Measurements from ENCODE around the gene MYMX.

DNA sequence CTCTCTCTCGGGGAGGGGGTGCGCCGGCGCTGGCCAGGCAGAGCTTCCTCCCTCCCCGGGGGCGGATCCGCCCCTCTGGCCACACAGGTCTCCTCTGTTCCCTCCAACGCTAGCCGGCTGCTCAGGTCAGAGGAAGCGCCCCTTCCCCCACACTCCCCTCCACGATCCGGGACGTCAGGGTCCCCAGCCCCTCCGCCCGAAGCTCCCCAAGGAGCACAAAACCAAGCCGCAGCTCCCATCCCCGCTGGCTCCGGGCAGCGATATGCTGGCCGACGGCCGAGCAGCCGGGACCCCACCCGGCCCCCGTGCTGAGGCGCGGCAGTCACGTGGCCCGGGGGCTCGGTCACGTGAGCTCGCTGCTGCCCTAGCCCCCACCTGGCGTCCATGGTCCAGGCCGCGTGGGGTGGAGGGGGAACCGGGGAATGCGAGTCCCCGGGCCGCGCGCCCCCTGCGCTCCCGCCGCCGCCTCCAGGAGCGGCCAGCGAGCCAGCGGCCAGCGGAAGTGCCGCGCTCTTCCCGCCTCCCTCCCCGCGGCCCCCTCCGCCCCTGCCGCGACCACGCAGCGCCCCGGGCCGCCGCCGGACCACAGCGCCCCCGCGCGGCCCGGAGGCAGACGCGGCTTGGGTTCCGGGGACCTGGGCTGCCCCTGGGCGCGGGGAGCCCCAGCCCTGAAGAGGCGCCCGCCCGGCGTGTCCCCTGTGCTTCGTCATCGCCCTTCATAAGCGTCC is 40.5 kb downstream of the MYMX start, which contains the start of gene SLC35B2:
- TF ChIP-seq, protein P1, sequence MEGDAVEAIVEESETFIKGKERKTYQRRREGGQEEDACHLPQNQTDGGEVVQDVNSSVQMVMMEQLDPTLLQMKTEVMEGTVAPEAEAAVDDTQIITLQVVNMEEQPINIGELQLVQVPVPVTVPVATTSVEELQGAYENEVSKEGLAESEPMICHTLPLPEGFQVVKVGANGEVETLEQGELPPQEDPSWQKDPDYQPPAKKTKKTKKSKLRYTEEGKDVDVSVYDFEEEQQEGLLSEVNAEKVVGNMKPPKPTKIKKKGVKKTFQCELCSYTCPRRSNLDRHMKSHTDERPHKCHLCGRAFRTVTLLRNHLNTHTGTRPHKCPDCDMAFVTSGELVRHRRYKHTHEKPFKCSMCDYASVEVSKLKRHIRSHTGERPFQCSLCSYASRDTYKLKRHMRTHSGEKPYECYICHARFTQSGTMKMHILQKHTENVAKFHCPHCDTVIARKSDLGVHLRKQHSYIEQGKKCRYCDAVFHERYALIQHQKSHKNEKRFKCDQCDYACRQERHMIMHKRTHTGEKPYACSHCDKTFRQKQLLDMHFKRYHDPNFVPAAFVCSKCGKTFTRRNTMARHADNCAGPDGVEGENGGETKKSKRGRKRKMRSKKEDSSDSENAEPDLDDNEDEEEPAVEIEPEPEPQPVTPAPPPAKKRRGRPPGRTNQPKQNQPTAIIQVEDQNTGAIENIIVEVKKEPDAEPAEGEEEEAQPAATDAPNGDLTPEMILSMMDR (IDR thresholded peaks at IDR 0.05; ENCODE audit: borderline replicate concordance, extremely low read depth, low read length, poor library complexity, severe bottlenecking), result peak; percentile 84
- no peak for TF ChIP-seq EZH2 (IDR thresholded peaks at IDR 0.05; ENCODE audit: borderline replicate concordance, low read depth, low read length, severe bottlenecking)

Measured in DND-41 (cell line).